Activated T-cell treated with anti-CD3 and anti-CD28 coated beads, Interleukin-2, amount 50 U/mL, for 72 hours (primary cell): ENCODE data around the gene TDG. TPM values are rescaled to one million over a fixed set of nuclear protein-coding genes. Genes with fewer than 3 reads are reported as not detected.

Experiments
- ATAC-seq, 2 donors: fragments of 150-1000 bp; cut with Tn5 transposase; replicated peaks in 1 of 2; 2 replicates each; pipeline ENCODE4 v1.10.0; 2021; ENCODE audit warnings: moderate library complexity in 2 of 2, mild to moderate bottlenecking in 1 of 2
- DNase-seq, 2 donors: peaks; one replicate each; pipeline ENCODE4 v3.0.0; 2021 to 2022; ENCODE audit warnings: mixed read lengths in 1 of 2
- H3K27ac Mint-ChIP-seq: one replicate; pipeline ENCODE4 v1.8.0; 2022; ENCODE audit warnings: mild to moderate bottlenecking, moderate library complexity, mixed read lengths
- H3K27me3 Mint-ChIP-seq: one replicate; pipeline ENCODE4 v1.8.0; 2022; ENCODE audit warnings: low read depth, mixed read lengths
- H3K36me3 Mint-ChIP-seq, 2 donors: one replicate each; pipeline ENCODE4 v1.8.0; 2022; ENCODE audit warnings: mixed read lengths in 2 of 2, mild to moderate bottlenecking in 1 of 2; ENCODE audit not compliant: insufficient read depth in 2 of 2
- H3K4me1 Mint-ChIP-seq: one replicate; pipeline ENCODE4 v1.8.0; 2022; ENCODE audit warnings: low read depth, mixed read lengths
- H3K4me3 Mint-ChIP-seq, 2 donors: one replicate each; pipeline ENCODE4 v1.8.0; 2022; ENCODE audit warnings: mild to moderate bottlenecking in 2 of 2, mixed read lengths in 2 of 2, moderate library complexity in 2 of 2
- H3K9me3 Mint-ChIP-seq, 2 donors: one replicate each; pipeline ENCODE4 v1.8.0; 2022; ENCODE audit warnings: mixed read lengths in 2 of 2
- total RNA-seq, 2 donors: library from RNA; stranded (reverse); gene quantifications; one replicate each; pipeline ENCODE4 v1.2.3, GENCODE V29; 2022

The TDG gene
- total RNA-seq, 2 donors from 2014 or later: 24.9 to 28.8 TPM

- peaks cover 11% of the 10 kb centered on the region in 2 donors for H3K36me3 Mint-ChIP-seq
- no peaks in the 10 kb centered on the region for H3K9me3 Mint-ChIP-seq
- peak overlapping the region; percentile 72 for H3K27ac Mint-ChIP-seq
- ATAC-seq (no peak), DNase-seq (no peak)
- peaks cover 64% of the 10 kb centered on the region for H3K4me1 Mint-ChIP-seq
- H3K27me3 Mint-ChIP-seq: no peaks in the 10 kb centered on the region
- H3K4me3 Mint-ChIP-seq: no peak overlapping the region
Measured at GRCh38 chr12:103969391-103969790, 3.7 kb downstream of the TDG start.

- Mint-ChIP-seq H3K4me1 (peaks cover 37% of the 10 kb centered on the region), H3K4me3 (no peak overlapping the region)
Measured at GRCh38 chr12:103973909-103974308, 8.2 kb downstream of the TDG start.

GRCh38 chr12:103975368-103975767, 9.7 kb downstream of the TDG start:
- no peaks in the 10 kb centered on the region for H3K27me3 Mint-ChIP-seq
- H3K27ac Mint-ChIP-seq: no peak overlapping the region
- no peaks in the 10 kb centered on the region for H3K9me3 Mint-ChIP-seq
- ATAC-seq (no peak), DNase-seq (no peak)
- peaks cover 28% of the 10 kb centered on the region for H3K4me1 Mint-ChIP-seq
- H3K4me3 Mint-ChIP-seq: no peak overlapping the region
- peaks cover 7 to 15% of the 10 kb centered on the region in 2 donors for H3K36me3 Mint-ChIP-seq

More at GRCh38 chr12:103973909-103974308, 8.2 kb downstream of the TDG start:
- H3K27me3 Mint-ChIP-seq: no peaks in the 10 kb centered on the region
- no peaks in the 10 kb centered on the region for H3K9me3 Mint-ChIP-seq
- peaks cover 5 to 10% of the 10 kb centered on the region in 2 donors for H3K36me3 Mint-ChIP-seq
- no peak overlapping the region for H3K27ac Mint-ChIP-seq
- ATAC-seq (no peak), DNase-seq (no peak)

DNA sequence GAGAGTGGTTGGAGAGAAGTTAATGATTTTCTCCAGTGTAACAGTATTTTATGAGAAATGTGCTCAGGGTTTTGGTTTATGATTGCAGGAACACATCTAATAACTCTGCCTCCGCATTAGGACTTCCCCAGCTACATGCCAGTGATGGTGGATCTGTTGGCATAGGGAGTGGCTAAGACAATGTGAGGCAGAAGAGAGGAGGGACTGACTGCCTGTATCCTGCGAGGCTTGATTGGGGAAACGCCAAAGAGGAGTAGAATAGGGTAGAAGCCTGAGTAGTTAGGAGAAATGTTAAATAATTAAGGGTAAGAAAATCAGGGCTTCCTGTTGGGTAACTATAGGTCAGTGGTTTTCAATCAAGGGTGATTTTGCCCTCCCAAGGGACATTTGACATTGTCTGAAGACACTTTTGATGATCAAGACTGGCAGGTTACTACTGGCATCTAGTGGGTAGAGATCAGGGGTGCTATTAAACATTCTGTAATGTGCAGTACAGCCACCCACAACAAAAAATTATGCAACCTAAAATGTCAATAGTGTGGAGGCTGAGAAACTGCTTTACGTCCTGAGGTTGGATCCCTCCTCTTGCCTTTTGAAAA, 12.8 kb downstream of the TDG start:
- Mint-ChIP-seq H3K27ac (no peak overlapping the region), H3K4me3 (no peak overlapping the region), H3K27me3 (no peaks in the 10 kb centered on the region), H3K9me3 (no peaks in the 10 kb centered on the region), H3K36me3 (peaks cover 7 to 13% of the 10 kb centered on the region in 2 donors), H3K4me1 (peaks cover 8% of the 10 kb centered on the region)
- ATAC-seq (no peak), DNase-seq (no peak)

DNA sequence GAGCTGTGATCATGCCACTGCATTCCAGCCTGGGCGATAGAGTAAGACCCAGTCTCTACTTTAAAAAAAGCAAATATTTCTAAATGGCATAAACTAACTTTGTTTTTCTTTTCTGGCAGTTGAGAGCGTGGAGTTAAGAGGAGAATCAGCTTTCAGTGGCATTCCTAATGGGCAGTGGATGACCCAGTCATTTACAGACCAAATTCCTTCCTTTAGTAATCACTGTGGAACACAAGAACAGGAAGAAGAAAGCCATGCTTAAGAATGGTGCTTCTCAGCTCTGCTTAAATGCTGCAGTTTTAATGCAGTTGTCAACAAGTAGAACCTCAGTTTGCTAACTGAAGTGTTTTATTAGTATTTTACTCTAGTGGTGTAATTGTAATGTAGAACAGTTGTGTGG, 21.2 kb downstream of the TDG start:
- Mint-ChIP-seq H3K27me3 (no peaks in the 10 kb centered on the region), H3K4me3 (no peak overlapping the region), H3K27ac (no peak overlapping the region), H3K36me3 (peaks cover 0 to 4% of the 10 kb centered on the region in 2 donors), H3K4me1 (no peaks in the 10 kb centered on the region), H3K9me3 (no peaks in the 10 kb centered on the region)
- DNase-seq (no peak), ATAC-seq (no peak)

DNA sequence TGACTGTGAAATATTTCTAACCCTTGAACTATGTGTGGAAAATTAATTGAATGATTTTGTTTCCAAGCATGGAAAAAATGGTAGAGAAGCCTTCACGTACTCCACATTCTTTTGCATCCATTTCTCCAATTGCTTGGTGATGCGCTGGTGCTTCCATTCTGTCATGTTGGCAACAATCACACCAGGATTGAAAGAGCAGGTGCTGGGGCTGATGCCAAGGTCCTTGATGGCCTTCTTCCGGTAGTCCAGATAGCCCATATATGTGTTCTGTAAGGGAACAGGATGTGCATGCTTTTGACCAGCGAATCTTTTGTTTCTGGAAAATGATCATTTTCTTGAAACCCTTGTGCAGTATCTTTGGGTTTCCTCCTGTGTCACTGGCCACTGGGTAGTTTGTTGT, 28.6 kb downstream of the TDG start:
- DNase-seq: no peak
- no peak for ATAC-seq
- Mint-ChIP-seq H3K9me3 (no peaks in the 10 kb centered on the region), H3K4me1 (no peaks in the 10 kb centered on the region), H3K4me3 (no peak overlapping the region), H3K27me3 (peaks cover 25% of the 10 kb centered on the region), H3K27ac (no peak overlapping the region), H3K36me3 (no peaks in the 10 kb centered on the region)

GRCh38 chr12:103996595-103996994, 30.9 kb downstream of the TDG start:
- no peak overlapping the region for H3K27ac Mint-ChIP-seq
- no peak overlapping the region for H3K4me3 Mint-ChIP-seq
- no peaks in the 10 kb centered on the region for H3K9me3 Mint-ChIP-seq
- no peak for ATAC-seq
- H3K4me1 Mint-ChIP-seq: no peaks in the 10 kb centered on the region
- no peak for DNase-seq
- H3K36me3 Mint-ChIP-seq: no peaks in the 10 kb centered on the region
- peaks cover 47% of the 10 kb centered on the region for H3K27me3 Mint-ChIP-seq

GRCh38 chr12:103997286-103997900, 31.7 kb downstream of the TDG start:
- H3K4me1 Mint-ChIP-seq: no peaks in the 10 kb centered on the region
- ATAC-seq: no peak
- H3K36me3 Mint-ChIP-seq: no peaks in the 10 kb centered on the region
- H3K27me3 Mint-ChIP-seq: peaks cover 47% of the 10 kb centered on the region
- no peak for DNase-seq
- no peak overlapping the region for H3K4me3 Mint-ChIP-seq
- no peaks in the 10 kb centered on the region for H3K9me3 Mint-ChIP-seq
- H3K27ac Mint-ChIP-seq: no peak overlapping the region

- Mint-ChIP-seq H3K27me3 (peaks cover 47% of the 10 kb centered on the region), H3K9me3 (no peaks in the 10 kb centered on the region), H3K4me3 (no peak overlapping the region), H3K4me1 (no peaks in the 10 kb centered on the region), H3K36me3 (no peaks in the 10 kb centered on the region), H3K27ac (no peak overlapping the region)
- DNase-seq: no peak
- ATAC-seq: no peak
Measured at GRCh38 chr12:103998976-103999375, 33.3 kb downstream of the TDG start.

- Mint-ChIP-seq H3K27ac (no peak overlapping the region), H3K27me3 (peaks cover 38% of the 10 kb centered on the region), H3K36me3 (no peaks in the 10 kb centered on the region), H3K9me3 (no peaks in the 10 kb centered on the region), H3K4me1 (no peaks in the 10 kb centered on the region), H3K4me3 (no peak overlapping the region)
- ATAC-seq (no peak), DNase-seq (no peak)
Measured at GRCh38 chr12:104000807-104001434, 35.2 kb downstream of the TDG start.

- no peak overlapping the region for H3K4me3 Mint-ChIP-seq
- no peaks in the 10 kb centered on the region for H3K36me3 Mint-ChIP-seq
Measured at GRCh38 chr12:104002686-104003085, 37.0 kb downstream of the TDG start.

DNA sequence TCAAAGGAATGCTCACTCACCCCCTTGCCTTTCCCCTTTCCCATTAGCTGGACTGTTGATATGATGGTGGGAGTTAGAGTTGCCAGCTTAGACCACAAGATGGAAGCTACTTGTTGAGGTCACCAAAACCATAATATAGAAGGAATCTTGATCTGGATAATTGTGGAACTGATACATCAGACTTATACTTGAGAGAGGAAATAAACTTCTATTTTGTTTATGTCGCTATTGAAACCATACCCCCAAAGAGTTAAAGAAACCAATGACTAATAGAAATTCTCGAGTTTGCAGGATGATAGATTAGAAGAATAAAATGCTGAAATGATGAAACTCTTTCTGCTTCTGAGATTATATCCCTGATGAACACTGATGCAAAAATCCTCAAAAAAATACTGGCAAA, 37.9 kb downstream of the TDG start:
- no peak for DNase-seq
- no peak overlapping the region for H3K4me3 Mint-ChIP-seq
- H3K4me1 Mint-ChIP-seq: no peaks in the 10 kb centered on the region
- ATAC-seq: no peak
- H3K27me3 Mint-ChIP-seq: peaks cover 33% of the 10 kb centered on the region
- H3K9me3 Mint-ChIP-seq: peaks cover 0 to 2% of the 10 kb centered on the region in 2 donors
- H3K36me3 Mint-ChIP-seq: no peaks in the 10 kb centered on the region
- no peak overlapping the region for H3K27ac Mint-ChIP-seq

More at GRCh38 chr12:104002686-104003085, 37.0 kb downstream of the TDG start:
- Mint-ChIP-seq H3K27ac (no peak overlapping the region), H3K9me3 (no peaks in the 10 kb centered on the region), H3K27me3 (peaks cover 37% of the 10 kb centered on the region), H3K4me1 (no peaks in the 10 kb centered on the region)
- DNase-seq: no peak
- no peak for ATAC-seq

DNA sequence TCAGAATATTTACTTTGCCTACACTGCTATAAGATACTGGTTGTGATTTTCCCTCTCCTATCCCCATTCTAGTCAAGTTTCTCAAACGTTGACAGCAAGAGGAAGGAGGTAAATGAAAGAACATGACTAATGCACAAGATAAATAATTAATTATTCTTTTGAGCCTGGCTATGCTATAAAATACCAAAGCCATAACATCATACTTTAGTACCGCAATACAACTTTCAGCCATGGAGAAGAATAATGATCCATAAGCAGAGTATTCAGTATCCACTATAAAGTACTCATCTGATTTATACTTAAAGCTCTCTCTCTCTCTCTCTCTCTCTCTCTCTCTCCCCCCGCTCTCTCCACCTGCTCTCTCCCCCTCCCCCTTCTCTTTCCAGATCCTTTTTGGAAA, 41.3 kb downstream of the TDG start:
- H3K27me3 Mint-ChIP-seq: peaks cover 11% of the 10 kb centered on the region
- no peak overlapping the region for H3K4me3 Mint-ChIP-seq
- no peaks in the 10 kb centered on the region for H3K4me1 Mint-ChIP-seq
- no peak overlapping the region for H3K27ac Mint-ChIP-seq
- ATAC-seq (no peak), DNase-seq (no peak)
- H3K9me3 Mint-ChIP-seq: peaks cover 0 to 2% of the 10 kb centered on the region in 2 donors
- H3K36me3 Mint-ChIP-seq: no peaks in the 10 kb centered on the region
